Epithelial cell of esophagus (primary cell): ENCODE data around the gene SLC25A36.
A peak's percentile ranks its signal among the peaks of the same experiment; 100 is the strongest.

Experiments
- DNase-seq: peaks from one replicate; pipeline ENCODE4 v3.0.0; 2010; ENCODE audit warnings: low read depth
- H3K4me3 ChIP-seq: 2 replicates; pipeline ENCODE4 v1.5.1; 2011; ENCODE audit warnings: mild to moderate bottlenecking, low read length, control low read depth
- TF ChIP-seq, protein P1 (sequence below): IDR thresholded peaks from 2 replicates; pipeline ENCODE4 v1.5.1; 2011; ENCODE audit warnings: low read depth, mild to moderate bottlenecking, low read length, control low read depth, inconsistent platforms; ENCODE audit not compliant: insufficient read depth; ENCODE audit errors: missing control alignments

Gene SLC25A36

DNA sequence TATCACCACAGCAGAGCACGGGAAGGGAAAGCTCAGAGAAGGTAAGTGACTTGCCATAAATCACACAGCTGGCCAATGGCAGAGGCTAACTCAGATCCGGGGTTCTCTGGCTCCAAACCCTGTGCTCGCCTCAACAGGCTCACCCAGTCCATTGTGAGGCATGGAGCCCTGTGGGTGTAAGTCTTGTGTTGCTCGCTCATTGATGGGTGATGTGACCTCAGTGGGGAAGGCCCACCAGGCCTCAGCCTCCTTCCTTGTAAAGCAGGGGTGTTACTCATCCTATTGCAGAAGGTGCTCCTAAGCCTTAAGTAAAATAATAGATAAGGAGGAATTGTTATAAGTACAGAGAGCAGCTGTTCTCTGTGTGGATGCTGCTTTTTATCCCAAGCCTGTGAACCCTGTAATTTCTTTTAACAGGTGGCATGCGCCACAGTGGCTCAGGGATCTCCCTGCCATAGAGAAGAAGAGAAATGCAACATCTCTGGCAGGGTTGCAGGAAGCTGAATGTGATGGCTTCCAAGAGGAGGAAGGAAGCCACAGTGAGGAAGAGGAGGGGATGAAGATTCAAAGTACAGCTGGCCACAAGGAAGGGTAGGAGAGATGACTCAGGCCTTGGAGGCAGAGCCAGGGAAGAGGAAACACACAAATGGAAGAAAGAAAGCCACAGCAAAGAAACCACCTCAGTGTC, 78.7 kb downstream of the SLC25A36 start:
- TF ChIP-seq, protein P1, sequence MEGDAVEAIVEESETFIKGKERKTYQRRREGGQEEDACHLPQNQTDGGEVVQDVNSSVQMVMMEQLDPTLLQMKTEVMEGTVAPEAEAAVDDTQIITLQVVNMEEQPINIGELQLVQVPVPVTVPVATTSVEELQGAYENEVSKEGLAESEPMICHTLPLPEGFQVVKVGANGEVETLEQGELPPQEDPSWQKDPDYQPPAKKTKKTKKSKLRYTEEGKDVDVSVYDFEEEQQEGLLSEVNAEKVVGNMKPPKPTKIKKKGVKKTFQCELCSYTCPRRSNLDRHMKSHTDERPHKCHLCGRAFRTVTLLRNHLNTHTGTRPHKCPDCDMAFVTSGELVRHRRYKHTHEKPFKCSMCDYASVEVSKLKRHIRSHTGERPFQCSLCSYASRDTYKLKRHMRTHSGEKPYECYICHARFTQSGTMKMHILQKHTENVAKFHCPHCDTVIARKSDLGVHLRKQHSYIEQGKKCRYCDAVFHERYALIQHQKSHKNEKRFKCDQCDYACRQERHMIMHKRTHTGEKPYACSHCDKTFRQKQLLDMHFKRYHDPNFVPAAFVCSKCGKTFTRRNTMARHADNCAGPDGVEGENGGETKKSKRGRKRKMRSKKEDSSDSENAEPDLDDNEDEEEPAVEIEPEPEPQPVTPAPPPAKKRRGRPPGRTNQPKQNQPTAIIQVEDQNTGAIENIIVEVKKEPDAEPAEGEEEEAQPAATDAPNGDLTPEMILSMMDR = no peak
- peak; percentile 35 for DNase-seq
- no peak overlapping the region for H3K4me3 ChIP-seq

DNA sequence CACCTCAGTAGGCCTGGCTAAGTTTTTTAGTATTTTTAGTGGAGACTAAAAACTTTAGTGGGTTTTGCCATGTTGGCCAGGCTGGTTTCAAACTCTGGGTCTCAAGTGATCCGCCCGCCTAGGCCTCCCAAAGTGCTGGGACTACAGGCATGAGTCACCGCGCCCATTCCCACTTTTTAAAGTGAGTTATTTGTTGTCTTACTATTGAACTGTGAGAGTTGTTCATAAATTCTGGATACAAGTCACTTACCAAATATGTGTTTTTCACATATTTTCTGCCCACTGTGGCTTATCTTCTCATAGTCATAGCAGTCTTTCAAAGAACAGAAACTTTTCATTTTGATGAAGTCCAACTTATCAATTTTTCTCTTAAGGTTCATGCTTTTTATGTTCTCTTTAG, 79.6 kb downstream of the SLC25A36 start:
- H3K4me3 ChIP-seq = no peak overlapping the region
- TF ChIP-seq, protein P1 = no peak
- no peak for DNase-seq
